Esophagus muscularis mucosa (tissue), 4 donors: ENCODE data around the gene TBC1D3G.
"Not testable (repeated sequence)": the region's sequence is repeated elsewhere in the genome, so short reads cannot be mapped to it uniquely, and the experiment has no call there.

Experiments used
- CTCF ChIP-seq, 3 experiments: fragments of 200-600 bp in 2 of 3; fragments of 450-650 bp in 1 of 3; sonication (generic) in 2 of 3; IDR thresholded peaks; one replicate each; pipeline ENCODE4 v1.5.1; 2017 to 2019; ENCODE audit warnings: antibody characterized with exemption in 3 of 3, mild to moderate bottlenecking in 2 of 3, moderate library complexity in 1 of 3
- EP300 ChIP-seq: sonication (generic); formaldehyde crosslinking; IDR thresholded peaks from one replicate; pipeline ENCODE4 v1.6.1; 2017; ENCODE audit warnings: antibody characterized with exemption
- POLR2A ChIP-seq: fragments of 450-650 bp; IDR thresholded peaks from one replicate; pipeline ENCODE4 v1.6.1; 2017; ENCODE audit warnings: antibody characterized with exemption, moderate library complexity, mild to moderate bottlenecking, low read depth
- POLR2AphosphoS5 ChIP-seq, 2 donors: sonication (generic); formaldehyde crosslinking; IDR thresholded peaks; one replicate each; pipeline ENCODE4 v1.6.1; 2017; ENCODE audit warnings: antibody characterized with exemption in 2 of 2

DNA sequence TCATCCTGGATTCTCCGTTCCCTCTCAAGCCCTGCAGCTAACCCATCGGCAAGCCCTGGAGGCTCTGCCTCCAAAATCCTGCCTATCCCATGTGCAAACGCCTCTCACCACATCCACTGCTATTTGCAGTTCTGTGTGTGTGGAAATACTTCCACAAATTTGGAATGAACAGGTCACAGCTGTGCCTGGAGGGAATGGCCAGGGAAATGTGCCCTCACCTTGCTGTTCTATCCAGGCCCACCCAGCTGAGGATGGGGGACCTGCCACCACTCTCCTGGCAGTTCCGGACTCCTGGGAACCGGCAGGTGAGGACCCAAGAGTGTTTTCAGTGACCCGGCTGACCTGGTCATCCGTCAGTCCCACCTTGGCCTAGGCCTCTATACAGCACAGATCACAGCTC is 52.3 kb downstream of the TBC1D3G start:
- TF ChIP-seq POLR2AphosphoS5 (IDR thresholded peaks at IDR 0.05); POLR2A; CTCF (IDR thresholded peaks at IDR 0.05); EP300: not testable (repeated sequence)
